Posterior cingulate gyrus (tissue), 11 donors: ENCODE measurements around the gene GSTM3.

Source experiments
- DNase-seq, 10 donors: peaks; one replicate each; pipeline versions ENCODE4 v3.0.0 to v3.0.0-alpha.2; 2020 to 2021; ENCODE audit warnings: mixed read lengths in 3 of 10
- intact Hi-C: fragments of 100-400 bp; cut with DNase I; formaldehyde crosslinking; loops from one replicate; pipeline ENCODE4 v1.15.1; 2023

Gene GSTM3

DNA sequence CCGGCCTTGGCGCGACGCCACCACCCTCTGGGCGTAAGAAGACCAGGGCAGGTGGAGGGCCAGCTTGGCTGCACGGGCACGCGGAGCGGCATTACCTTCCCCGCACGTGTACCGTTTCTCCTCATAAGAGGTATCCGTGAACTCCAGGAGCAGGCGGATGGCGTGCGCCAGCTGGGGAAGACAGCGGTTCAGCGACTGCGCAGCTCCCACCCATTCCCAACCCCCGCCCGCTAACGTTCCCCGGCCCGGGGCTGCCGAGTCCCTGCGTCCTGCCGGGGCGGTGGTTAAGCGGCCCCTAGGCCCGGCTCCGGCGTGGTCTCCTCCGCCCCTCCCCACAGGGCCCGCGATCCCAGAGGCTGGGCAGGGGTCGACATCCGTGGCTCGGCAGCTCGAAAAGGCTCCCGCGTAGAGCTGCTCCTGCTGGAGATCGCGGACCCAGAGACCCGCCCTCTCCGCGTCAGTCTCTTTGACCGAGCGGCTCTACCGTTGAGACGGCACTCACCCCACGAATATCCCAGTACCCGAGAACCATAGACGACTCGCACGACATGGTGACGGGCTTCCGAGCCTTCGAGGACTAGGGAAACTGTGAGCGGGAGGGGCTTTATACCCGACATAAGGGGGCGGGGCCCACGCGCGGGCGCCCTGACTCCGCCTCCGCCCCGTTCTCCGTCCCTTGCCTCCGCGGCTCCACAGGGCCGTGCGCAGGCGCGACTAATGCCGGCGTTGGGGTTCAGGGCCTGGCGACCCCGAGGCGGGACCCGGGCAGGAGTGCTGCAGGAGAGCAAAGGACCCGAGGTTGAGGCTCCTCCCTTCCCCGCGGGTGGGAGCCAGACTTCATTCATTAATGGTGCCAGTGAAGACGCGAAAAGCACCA lies 862 bp downstream of the GSTM3 start:
- peak; percentile 68 to 97 (median 86) for DNase-seq
- intact Hi-C loops: no loop called here

DNA sequence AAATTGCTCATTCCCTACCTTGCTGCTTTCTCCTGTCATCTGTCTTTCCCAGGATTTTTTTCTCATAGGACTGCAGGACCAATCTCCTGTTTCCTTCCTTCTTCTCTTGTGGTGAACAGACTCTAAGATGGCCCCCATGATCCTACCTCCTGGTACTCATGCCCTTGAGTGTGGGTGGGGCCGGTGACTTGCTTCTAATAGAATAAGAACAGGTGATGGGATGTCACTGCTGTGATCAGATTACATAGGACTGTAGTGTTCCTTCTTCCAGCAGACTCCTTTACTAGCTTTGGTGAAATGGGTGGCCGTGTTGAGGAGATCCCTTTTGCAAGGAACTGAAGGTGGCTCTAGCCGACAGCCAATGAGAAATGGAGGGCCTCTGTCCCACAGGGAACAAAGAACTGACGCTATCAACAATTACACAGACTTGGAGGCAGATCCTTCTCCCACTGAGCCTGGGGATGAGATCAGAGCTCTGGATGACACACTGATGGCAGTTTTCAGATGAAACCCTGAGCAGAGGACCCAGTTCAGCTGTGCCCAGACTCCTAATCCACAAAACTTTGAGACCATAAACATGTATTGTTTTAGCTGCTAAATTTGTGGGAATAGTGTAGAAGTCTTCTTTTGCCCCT lies 7.5 kb downstream of the GSTM3 start:
- DNase-seq: no peak
- intact Hi-C loops: no loop called here

- intact Hi-C loops: no loop called here
- DNase-seq: no peak
Observed at GRCh38 chr1:109732390-109732881, 8.4 kb downstream of the GSTM3 start.

DNA sequence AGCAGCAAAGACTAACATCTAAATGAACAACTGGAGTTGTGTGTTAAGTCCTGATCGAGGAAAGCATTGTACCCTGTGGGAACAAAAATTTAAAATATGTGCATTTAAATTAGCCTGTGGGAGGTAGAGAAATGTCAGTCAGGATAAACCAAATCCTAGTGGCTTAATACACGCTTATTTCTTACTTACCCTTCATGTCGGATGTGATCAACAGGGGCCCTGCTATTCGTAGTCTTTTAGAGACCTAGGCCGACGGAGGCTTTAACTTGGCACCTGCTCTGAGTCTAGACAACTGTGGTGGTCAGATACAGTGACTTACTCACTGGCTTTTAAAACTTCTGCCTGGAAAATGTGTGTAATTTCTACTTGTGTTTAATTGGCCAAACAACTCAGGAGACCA lies 10.2 kb downstream of the GSTM3 start:
- DNase-seq: no peak
- intact Hi-C loops: no loop called here

DNA sequence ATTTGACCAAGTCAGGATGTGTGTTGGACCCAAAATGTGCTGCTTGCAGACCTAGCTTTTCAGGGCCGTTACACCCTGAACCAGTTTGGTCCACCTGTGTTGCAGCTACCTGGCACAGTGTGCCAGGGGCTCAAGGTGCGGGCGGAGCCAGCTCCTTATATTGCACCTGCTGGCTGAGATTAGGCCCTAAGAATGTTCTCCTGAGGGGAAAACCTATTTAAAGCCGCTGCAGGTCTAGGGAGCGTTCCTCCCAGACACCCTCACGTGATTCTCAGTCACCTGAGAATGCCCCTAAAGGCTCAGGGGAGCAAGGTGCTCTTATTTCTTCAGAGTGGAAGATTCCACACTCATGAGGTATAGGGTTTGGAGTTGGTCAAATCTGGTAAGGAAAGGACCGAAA lies 12.0 kb downstream of the GSTM3 start:
- no peak for DNase-seq
- intact Hi-C loops: no loop called here

GRCh38 chr1:109726728-109727373 lies 14.0 kb downstream of the GSTM3 start:
- intact Hi-C loops: no loop called here
- DNase-seq: no peak

- intact Hi-C loops: no loop called here
- DNase-seq: no peak
Observed at GRCh38 chr1:109726007-109726406, 14.8 kb downstream of the GSTM3 start.

DNA sequence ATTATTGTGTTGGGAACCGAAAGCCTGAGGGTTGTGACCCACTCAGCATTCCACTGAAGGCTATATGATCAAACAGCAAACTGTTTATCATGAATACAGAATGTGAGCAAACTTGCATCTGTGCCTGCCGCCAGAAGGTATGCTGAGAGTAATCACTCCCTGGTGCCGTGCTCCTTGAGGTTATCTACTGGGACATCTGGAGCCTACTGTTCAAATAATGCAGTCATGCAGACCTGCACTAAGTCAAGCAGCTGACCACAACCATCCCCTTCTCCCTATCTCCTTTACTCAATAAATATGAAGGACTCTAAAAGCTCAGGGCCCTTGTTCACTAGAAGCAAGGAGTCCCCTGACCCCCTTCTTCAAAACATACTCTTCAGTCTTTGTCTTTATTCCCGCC lies 15.3 kb downstream of the GSTM3 start:
- DNase-seq: no peak
- intact Hi-C loops: no loop called here

- DNase-seq: no peak
- intact Hi-C loops: no loop called here
Observed at GRCh38 chr1:109724933-109725332, 15.9 kb downstream of the GSTM3 start.

- intact Hi-C loops: no loop called here
- no peak for DNase-seq
Observed at GRCh38 chr1:109722908-109723691, 17.7 kb downstream of the GSTM3 start.

- intact Hi-C loops: no loop called here
- DNase-seq: no peak
Observed at GRCh38 chr1:109721971-109722370, 18.9 kb downstream of the GSTM3 start.

DNA sequence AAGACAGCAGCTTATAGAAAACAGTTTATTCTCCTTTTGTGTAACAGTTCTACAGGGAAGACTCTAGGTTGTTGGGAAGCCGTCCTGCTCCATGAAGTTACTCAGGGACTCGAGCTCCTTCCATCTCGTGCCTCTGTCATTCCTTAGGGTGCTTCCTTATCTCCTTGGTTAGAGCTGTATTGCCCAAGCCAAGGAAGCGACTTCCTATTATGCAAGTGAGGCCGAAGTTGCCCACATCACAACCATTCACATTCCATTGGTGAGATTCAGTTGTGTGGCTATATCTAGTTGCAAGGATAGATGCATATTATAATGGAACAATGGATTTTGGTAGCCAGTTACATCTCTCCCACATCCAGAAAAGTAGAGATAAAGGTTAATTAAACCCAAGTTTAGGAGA lies 19.8 kb downstream of the GSTM3 start:
- no peak for DNase-seq
- intact Hi-C loops: no loop called here

DNA sequence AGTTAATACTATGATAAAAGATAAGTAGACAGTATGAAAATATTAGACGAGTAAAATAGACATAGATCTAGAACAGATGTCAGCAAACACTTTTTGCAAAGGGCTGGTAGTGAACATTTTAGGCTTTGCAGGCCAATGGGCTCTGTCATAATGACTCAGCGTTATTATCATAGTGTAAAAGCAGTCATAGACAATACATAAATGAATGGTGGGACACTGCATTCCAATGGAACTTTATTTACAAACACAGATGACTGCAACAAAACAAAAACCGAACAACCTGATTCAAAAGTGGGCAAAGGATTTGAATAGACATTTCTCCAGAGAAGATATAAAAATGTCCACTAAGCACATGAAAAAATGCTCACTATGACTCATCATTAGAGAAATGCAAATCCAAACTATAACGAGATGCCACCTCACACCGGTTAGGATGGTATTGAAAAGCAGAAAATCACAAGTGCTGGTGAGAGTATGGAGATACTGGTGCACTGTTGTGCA lies 21.5 kb downstream of the GSTM3 start:
- intact Hi-C loops: no loop called here
- no peak for DNase-seq

- no peak for DNase-seq
- intact Hi-C loops: no loop called here
Observed at GRCh38 chr1:109718495-109718894, 22.3 kb downstream of the GSTM3 start.

DNA sequence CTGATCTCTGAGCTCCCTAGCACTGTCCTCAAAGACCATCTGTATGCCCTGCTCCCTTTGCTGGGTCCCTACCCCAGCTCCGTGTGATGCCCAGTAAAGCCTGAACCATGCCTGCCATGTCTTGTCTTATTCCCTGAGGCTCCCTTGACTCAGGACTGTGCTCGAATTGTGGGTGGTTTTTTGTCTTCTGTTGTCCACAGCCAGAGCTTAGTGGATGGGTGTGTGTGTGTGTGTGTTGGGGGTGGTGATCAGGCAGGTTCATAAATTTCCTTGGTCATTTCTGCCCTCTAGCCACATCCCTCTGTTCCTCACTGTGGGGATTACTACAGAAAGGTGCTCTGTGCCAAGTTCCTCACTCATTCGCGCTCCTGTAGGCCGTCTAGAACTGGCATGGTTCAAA lies 23.1 kb downstream of the GSTM3 start:
- no peak for DNase-seq
- intact Hi-C loops: no loop called here

DNA sequence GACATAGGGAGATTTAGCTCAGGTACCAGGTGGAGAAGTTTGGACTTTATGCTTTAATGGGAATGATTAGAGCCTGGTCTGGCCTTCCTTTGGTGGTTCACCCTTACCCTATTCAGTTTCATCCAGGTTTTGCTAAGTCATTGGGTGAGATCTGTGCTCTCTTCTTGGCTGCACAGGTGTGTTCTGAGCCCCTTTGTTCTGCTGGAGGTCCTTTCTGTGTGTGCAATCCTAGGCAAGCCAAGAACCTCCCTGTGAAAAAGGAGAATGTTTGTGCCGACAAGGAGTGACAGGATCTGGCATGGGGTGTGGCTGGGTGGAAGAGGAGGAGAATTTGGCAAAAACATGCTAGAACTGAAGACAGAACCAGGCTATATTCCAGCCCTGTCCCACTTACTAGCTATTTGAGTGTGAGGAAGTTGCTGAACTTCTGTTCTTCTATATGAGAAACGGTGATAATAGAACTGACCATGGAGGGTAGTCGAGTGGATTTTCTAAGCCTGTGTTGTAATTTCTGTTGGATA lies 24.2 kb downstream of the GSTM3 start:
- no peak for DNase-seq
- intact Hi-C loops: no loop called here

DNA sequence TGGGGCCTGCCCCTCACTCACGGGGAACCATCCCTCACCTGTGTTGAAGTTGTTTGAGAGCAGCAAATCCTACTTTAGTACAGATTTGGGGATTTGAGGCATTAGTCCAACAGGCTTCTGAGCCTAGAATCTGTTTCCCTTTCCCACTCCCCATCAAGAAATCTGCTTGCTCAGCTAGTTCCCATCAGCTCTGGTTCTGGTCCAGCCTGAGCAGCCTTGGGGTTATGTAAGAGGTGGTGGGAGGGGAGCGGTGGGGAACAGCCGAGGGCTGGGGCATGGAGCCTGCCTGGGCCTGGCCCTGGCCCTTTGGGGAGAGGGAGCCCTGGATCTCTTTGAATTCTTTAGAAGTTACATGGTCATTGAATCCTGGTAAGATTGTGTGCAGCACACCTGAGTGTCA lies 24.7 kb downstream of the GSTM3 start:
- DNase-seq: no peak
- intact Hi-C loops: no loop called here

DNA sequence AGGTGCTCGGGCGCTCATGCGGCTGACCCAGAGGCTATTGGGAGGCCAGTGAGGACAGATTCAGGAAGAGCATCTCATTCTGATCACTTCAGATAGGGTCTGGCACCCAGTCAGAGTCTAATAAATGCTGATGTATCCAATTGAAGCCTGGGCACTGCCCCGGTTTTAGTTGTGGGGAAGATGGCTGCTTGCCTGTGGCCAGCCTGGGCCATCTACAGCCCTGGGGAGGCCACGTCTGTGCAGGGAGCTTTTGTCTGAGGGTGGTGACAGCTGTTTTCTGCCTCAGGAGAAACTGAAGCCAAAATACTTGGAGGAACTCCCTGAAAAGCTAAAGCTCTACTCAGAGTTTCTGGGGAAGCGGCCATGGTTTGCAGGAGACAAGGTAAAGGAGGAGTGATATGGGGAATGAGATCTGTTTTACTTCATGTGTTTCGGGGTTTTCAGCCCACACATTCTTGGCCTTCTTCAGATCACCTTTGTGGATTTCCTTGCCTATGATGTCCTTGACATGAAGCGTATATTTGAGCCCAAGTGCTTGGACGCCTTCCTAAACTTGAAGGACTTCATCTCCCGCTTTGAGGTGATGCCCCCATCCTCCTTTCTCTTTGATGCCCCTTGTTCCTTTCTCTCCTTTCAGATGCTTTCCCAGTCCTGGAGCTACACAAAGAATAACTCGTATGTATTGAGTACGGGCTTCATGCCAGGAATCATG lies 26.0 kb downstream of the GSTM3 start:
- DNase-seq: no peak
- intact Hi-C loops: no loop called here

DNA sequence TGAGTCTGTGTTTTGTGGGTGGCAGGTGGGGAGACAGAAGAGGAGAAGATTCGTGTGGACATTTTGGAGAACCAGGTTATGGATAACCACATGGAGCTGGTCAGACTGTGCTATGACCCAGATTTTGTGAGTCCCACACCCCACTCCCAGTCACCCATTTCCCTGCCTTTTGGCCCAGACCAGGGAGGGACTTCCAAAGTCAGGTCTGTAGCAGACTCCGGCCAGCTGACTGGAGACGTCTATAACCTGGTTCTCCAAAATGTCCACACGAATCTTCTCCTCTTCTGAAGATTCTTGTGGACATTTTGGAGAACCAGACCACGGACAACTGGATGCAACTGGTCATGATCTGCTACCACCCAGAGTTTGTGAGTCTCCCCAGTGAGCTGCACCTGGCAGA lies 27.2 kb downstream of the GSTM3 start:
- intact Hi-C loops: no loop called here

More for the DNA sequence above, 27.2 kb downstream of the GSTM3 start:
- no peak for DNase-seq
